Astrocyte (in vitro differentiated cells and primary cell): ENCODE data around the gene SGCD. TPM values are rescaled to one million over a fixed set of nuclear protein-coding genes. Genes with fewer than 3 reads are reported as not detected.

Experiments
- DNase-seq: peaks from one replicate; pipeline ENCODE4 v3.0.0-alpha.2; 2010; ENCODE audit warnings: low read depth
- FAIRE-seq: peaks from 2 replicates; lab custom pipeline; 2011; peaks lifted over from hg19 to GRCh38; lab: Jason Lieb, UNC
- H2AFZ ChIP-seq: 2 replicates; pipeline ENCODE4 v1.6.0; 2012; ENCODE audit warnings: low read depth, low read length, inconsistent platforms
- H3K27ac ChIP-seq: 2 replicates; pipeline ENCODE4 v1.5.1; 2011; ENCODE audit warnings: low read depth, low read length, inconsistent platforms
- H3K27me3 ChIP-seq: 2 replicates; pipeline ENCODE4 v1.6.0; 2011; ENCODE audit warnings: low read length, inconsistent platforms; ENCODE audit not compliant: insufficient read depth
- H3K36me3 ChIP-seq: 2 replicates; pipeline ENCODE4 v1.5.1; 2011; ENCODE audit warnings: low read length, inconsistent platforms; ENCODE audit not compliant: insufficient read depth
- H3K4me1 ChIP-seq: 2 replicates; pipeline ENCODE4 v1.5.1; 2011; ENCODE audit warnings: low read length, inconsistent platforms; ENCODE audit not compliant: insufficient read depth
- H3K4me2 ChIP-seq: 2 replicates; pipeline ENCODE4 v1.6.0; 2012; ENCODE audit warnings: low read length, inconsistent platforms
- H3K4me3 ChIP-seq: 2 replicates; pipeline ENCODE4 v1.5.1; 2011; ENCODE audit warnings: low read depth, mild to moderate bottlenecking, low read length, inconsistent platforms; ENCODE audit not compliant: insufficient read depth
- H3K79me2 ChIP-seq: 2 replicates; pipeline ENCODE4 v1.6.0; 2012; ENCODE audit warnings: mild to moderate bottlenecking, low read length, inconsistent platforms; ENCODE audit not compliant: insufficient read depth
- H3K9ac ChIP-seq: 2 replicates; pipeline ENCODE4 v1.6.0; 2012; ENCODE audit warnings: mild to moderate bottlenecking, low read length, inconsistent platforms
- H3K9me3 ChIP-seq: 2 replicates; pipeline ENCODE4 v1.5.1; 2012; ENCODE audit warnings: low read depth, mild to moderate bottlenecking, low read length, inconsistent platforms; ENCODE audit not compliant: insufficient read depth
- H4K20me1 ChIP-seq: 2 replicates; pipeline ENCODE4 v1.6.0; 2012; ENCODE audit warnings: low read length, inconsistent platforms; ENCODE audit not compliant: insufficient read depth
- H3K27ac Mint-ChIP-seq: one replicate; pipeline ENCODE4 v1.8.0; 2021; ENCODE audit warnings: mild to moderate bottlenecking, mixed read lengths; ENCODE audit not compliant: unreplicated experiment
- H3K27me3 Mint-ChIP-seq: one replicate; pipeline ENCODE4 v1.8.0; 2021; ENCODE audit warnings: low read depth, mixed read lengths; ENCODE audit not compliant: unreplicated experiment
- H3K36me3 Mint-ChIP-seq: one replicate; pipeline ENCODE4 v1.8.0; 2021; ENCODE audit warnings: low read depth, mixed read lengths; ENCODE audit not compliant: unreplicated experiment
- H3K4me1 Mint-ChIP-seq: one replicate; pipeline ENCODE4 v1.8.0; 2021; ENCODE audit warnings: low read depth, mixed read lengths; ENCODE audit not compliant: unreplicated experiment
- H3K4me3 Mint-ChIP-seq: one replicate; pipeline ENCODE4 v1.8.0; 2021; ENCODE audit warnings: mild to moderate bottlenecking, moderate library complexity, mixed read lengths; ENCODE audit not compliant: unreplicated experiment
- H3K9me3 Mint-ChIP-seq: one replicate; pipeline ENCODE4 v1.8.0; 2021; ENCODE audit warnings: mild to moderate bottlenecking, mixed read lengths; ENCODE audit not compliant: unreplicated experiment
- EZH2 ChIP-seq: IDR thresholded peaks from 2 replicates; pipeline ENCODE4 v1.6.1; 2012; ENCODE audit warnings: mild to moderate bottlenecking, low read length, inconsistent platforms; ENCODE audit not compliant: insufficient read depth
- total RNA-seq: library from RNA; stranded (reverse); gene quantifications from 2 replicates; pipeline ENCODE4 v1.2.1, GENCODE V29; 2021
- TF ChIP-seq, protein P1 (sequence below): IDR thresholded peaks from 2 replicates; pipeline ENCODE4 v1.5.1; 2011; ENCODE audit warnings: low read depth, mild to moderate bottlenecking, inconsistent platforms, low read length, moderate library complexity; ENCODE audit not compliant: insufficient read depth

The SGCD gene
- total RNA-seq, 1 donor from 2014 or later: 2.9 TPM

DNA sequence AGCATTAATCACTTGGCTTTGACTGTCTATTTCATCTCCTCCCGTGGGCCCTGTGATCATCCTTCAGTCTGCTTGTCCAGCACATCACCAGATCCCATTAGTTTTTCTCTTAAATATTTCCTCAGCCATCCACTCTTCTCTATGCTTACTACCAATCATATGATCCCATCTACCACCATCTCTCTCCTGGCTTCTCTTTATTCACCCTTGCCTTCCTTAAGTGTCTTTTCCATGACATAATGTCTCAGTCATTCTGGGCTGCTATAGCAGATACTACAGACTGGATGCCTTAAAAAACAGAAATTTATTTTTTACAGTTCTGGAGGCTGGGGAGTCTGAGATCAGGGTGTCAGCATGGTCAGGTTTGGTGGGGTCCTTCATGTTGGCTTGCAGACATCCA is 314.7 kb downstream of the SGCD start:
- Mint-ChIP-seq H3K9me3 (peaks cover 2% of the 10 kb centered on the region), H3K4me3 (no peak overlapping the region), H3K27ac (peak overlapping the region; percentile 75), H3K36me3 (no peaks in the 10 kb centered on the region), H3K4me1 (peaks cover 22% of the 10 kb centered on the region), H3K27me3 (no peaks in the 10 kb centered on the region)
- Histone ChIP-seq H3K27me3 (no peaks in the 10 kb centered on the region), H3K36me3 (no peaks in the 10 kb centered on the region), H3K27ac (no peak overlapping the region), H3K4me1 (no peaks in the 10 kb centered on the region), H3K9me3 (no peaks in the 10 kb centered on the region), H3K79me2 (no peaks in the 10 kb centered on the region), H3K4me2 (no peak overlapping the region), H2AFZ (no peak overlapping the region), H3K9ac (no peak overlapping the region), H4K20me1 (no peaks in the 10 kb centered on the region), H3K4me3 (no peak overlapping the region)
- DNase-seq (peak; percentile 45), FAIRE-seq (no peak)
- TF ChIP-seq EZH2: no peak
- TF ChIP-seq, protein P1, sequence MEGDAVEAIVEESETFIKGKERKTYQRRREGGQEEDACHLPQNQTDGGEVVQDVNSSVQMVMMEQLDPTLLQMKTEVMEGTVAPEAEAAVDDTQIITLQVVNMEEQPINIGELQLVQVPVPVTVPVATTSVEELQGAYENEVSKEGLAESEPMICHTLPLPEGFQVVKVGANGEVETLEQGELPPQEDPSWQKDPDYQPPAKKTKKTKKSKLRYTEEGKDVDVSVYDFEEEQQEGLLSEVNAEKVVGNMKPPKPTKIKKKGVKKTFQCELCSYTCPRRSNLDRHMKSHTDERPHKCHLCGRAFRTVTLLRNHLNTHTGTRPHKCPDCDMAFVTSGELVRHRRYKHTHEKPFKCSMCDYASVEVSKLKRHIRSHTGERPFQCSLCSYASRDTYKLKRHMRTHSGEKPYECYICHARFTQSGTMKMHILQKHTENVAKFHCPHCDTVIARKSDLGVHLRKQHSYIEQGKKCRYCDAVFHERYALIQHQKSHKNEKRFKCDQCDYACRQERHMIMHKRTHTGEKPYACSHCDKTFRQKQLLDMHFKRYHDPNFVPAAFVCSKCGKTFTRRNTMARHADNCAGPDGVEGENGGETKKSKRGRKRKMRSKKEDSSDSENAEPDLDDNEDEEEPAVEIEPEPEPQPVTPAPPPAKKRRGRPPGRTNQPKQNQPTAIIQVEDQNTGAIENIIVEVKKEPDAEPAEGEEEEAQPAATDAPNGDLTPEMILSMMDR: no peak

DNA sequence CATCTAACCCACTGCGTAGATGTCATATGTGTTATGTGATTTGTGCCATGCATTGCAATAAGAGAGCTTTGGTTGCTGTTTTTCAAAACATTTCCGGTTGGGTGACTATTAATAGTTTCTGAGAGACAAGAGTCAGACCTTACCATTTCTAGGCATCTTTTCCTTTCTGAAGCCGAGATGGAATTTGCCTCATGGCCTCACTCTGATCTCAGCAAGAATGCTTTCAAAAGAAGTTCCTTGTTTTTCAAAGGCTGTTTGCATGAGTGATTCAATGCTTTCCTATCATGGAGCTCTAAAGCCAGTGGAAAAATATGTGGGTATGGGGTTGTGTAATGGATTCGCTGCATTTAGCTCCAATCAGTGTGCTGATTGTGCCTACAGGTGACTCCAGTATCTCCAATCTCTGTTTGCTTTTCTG is 320.1 kb downstream of the SGCD start:
- Mint-ChIP-seq H3K4me3 (no peak overlapping the region), H3K9me3 (no peaks in the 10 kb centered on the region), H3K4me1 (peaks cover 19% of the 10 kb centered on the region), H3K36me3 (no peaks in the 10 kb centered on the region), H3K27me3 (no peaks in the 10 kb centered on the region), H3K27ac (peak overlapping the region; percentile 88)
- no peak overlapping the region for H3K9ac ChIP-seq
- no peak for FAIRE-seq
- no peak overlapping the region for H3K4me2 ChIP-seq
- DNase-seq: peak; percentile 55
- H3K4me1 ChIP-seq: no peaks in the 10 kb centered on the region
- H4K20me1 ChIP-seq: no peaks in the 10 kb centered on the region
- H3K36me3 ChIP-seq: no peaks in the 10 kb centered on the region
- H3K79me2 ChIP-seq: no peaks in the 10 kb centered on the region
- TF ChIP-seq, protein P1: no peak
- TF ChIP-seq EZH2: no peak
- no peak overlapping the region for H3K4me3 ChIP-seq
- H2AFZ ChIP-seq: no peak overlapping the region
- H3K9me3 ChIP-seq: no peaks in the 10 kb centered on the region
- H3K27ac ChIP-seq: no peak overlapping the region
- no peaks in the 10 kb centered on the region for H3K27me3 ChIP-seq

DNA sequence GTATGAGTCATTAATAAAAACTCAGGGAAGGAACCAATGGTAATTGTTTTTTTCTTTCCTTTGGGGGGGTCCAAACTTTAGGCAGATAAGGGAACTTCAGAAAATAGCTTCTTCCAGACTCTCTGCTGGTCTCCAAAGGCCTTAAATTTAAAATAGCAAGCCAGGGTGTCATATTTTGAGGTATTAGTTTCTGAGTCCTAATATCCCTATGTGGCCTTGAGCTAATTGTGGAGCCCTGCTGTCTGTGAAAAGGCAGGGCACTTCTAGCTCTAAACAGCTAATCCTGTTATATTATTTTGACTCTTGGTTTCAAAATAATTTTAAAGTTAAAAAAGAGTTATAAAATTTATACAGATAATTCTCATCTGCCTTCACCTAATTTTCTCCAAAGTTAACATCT is 327.5 kb downstream of the SGCD start:
- DNase-seq: no peak
- H3K4me2 ChIP-seq: no peak overlapping the region
- Mint-ChIP-seq H3K36me3 (no peaks in the 10 kb centered on the region), H3K4me3 (no peak overlapping the region), H3K4me1 (no peaks in the 10 kb centered on the region), H3K27me3 (no peaks in the 10 kb centered on the region), H3K27ac (no peak overlapping the region), H3K9me3 (no peaks in the 10 kb centered on the region)
- TF ChIP-seq EZH2: no peak
- TF ChIP-seq, protein P1: no peak
- no peaks in the 10 kb centered on the region for H3K79me2 ChIP-seq
- no peak overlapping the region for H3K9ac ChIP-seq
- H3K4me3 ChIP-seq: no peak overlapping the region
- H3K4me1 ChIP-seq: no peaks in the 10 kb centered on the region
- no peak for FAIRE-seq
- H3K36me3 ChIP-seq: no peaks in the 10 kb centered on the region
- no peaks in the 10 kb centered on the region for H3K9me3 ChIP-seq
- no peaks in the 10 kb centered on the region for H4K20me1 ChIP-seq
- no peaks in the 10 kb centered on the region for H3K27me3 ChIP-seq
- no peak overlapping the region for H3K27ac ChIP-seq
- H2AFZ ChIP-seq: no peak overlapping the region
